ENCODE measurements around the gene ACVR2B.

ACVR2B gene

DNA sequence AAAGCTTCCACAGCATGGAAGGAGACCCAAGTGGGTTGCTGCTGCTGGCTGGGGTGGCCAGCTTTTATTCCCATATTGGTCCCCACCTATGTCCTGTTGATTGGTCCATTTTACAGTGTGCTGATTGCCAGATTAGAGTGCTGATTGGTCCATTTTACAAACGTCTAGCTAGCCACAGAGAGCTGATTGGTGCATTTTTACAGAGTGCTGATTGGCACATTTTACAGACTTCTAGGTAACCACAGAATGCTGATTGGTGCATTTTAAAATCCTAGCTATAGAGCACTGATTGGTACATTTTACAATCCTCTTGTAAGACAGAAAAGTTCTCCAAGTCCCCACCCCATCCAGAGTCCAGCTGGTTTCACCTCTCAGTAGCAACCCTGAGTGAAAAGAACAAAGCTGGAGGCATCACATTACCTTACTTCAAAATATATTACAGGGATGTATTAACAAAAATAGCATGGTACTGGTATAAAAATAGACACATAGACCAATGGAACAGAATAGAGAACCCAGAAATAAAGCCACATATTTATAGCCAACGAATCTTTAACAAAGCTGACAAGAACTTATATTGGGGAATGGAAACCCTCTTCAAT is 7.5 kb upstream of the ACVR2B start:
- no peak for DNase-seq (ENCODE audit: low read depth)
- H3K4me3 ChIP-seq (ENCODE audit: low read depth, low read length): no peak overlapping the region
- TF ChIP-seq, protein P1, sequence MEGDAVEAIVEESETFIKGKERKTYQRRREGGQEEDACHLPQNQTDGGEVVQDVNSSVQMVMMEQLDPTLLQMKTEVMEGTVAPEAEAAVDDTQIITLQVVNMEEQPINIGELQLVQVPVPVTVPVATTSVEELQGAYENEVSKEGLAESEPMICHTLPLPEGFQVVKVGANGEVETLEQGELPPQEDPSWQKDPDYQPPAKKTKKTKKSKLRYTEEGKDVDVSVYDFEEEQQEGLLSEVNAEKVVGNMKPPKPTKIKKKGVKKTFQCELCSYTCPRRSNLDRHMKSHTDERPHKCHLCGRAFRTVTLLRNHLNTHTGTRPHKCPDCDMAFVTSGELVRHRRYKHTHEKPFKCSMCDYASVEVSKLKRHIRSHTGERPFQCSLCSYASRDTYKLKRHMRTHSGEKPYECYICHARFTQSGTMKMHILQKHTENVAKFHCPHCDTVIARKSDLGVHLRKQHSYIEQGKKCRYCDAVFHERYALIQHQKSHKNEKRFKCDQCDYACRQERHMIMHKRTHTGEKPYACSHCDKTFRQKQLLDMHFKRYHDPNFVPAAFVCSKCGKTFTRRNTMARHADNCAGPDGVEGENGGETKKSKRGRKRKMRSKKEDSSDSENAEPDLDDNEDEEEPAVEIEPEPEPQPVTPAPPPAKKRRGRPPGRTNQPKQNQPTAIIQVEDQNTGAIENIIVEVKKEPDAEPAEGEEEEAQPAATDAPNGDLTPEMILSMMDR (conservative IDR thresholded peaks at IDR 0.05; ENCODE audit: low read depth, low read length): no peak

DNA sequence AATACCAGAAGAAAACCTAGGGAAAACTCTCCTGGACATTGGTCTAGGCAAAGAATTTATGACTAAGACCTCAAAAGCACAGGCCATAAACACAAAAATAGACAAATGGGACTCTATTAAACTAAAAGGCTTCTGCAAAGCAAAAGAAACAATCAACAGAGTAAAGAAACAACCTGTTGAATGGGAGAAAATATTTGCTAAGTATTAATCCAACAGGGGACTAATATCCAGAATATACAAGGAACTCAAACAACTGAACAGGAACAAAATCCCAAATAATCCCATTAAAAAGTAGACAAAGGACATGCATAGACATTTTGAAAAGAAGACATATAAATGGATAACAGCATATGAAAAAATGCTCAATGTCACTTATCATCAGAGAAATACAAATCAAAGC is 6.9 kb upstream of the ACVR2B start:
- no peak overlapping the region for H3K4me3 ChIP-seq (ENCODE audit: low read depth, low read length)
- TF ChIP-seq, protein P1 (conservative IDR thresholded peaks at IDR 0.05; ENCODE audit: low read depth, low read length): no peak
- DNase-seq (ENCODE audit: low read depth): no peak

DNA sequence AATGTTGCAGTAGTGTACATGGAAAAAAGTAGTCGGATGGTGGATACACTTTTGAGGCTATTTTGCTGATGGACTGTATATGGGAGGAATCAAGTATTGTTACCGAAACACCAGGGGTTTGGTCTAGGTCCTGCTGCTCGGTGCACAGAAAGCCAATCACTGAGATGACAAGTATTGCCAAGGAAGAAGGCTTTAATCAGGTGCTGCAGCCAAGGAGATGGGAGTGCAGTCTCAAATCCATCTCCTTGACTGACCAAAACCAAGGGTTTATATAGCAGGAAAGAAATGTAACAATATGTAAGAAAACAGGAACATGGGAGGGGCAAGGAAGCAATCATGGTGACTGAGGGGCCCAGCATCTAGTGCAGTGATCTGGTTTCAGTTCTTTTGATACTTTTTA is 2.8 kb upstream of the ACVR2B start:
- H3K4me3 ChIP-seq (ENCODE audit: low read depth, low read length): no peak overlapping the region
- TF ChIP-seq, protein P1 (conservative IDR thresholded peaks at IDR 0.05; ENCODE audit: low read depth, low read length): no peak
- no peak for DNase-seq (ENCODE audit: low read depth)

DNA sequence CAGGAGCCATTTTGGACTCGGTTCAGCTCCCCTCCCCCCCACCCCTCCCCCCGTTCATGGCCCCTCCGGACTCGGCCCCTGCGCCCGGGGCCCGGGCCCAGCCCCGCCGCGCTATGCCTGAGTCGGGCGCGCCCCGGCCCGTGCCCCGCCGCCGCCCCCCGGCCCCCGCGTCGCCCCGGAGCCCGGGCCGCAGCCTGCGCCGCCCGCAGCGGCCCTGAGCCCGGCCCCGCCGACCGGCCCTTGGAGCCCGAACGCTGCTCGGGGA is 155 bp downstream of the ACVR2B start:
- DNase-seq (ENCODE audit: low read depth): no peak
- H3K4me3 ChIP-seq (ENCODE audit: low read depth, low read length): peak overlapping the region; percentile 68
- TF ChIP-seq, protein P1 (conservative IDR thresholded peaks at IDR 0.05; ENCODE audit: low read depth, low read length): no peak

DNA sequence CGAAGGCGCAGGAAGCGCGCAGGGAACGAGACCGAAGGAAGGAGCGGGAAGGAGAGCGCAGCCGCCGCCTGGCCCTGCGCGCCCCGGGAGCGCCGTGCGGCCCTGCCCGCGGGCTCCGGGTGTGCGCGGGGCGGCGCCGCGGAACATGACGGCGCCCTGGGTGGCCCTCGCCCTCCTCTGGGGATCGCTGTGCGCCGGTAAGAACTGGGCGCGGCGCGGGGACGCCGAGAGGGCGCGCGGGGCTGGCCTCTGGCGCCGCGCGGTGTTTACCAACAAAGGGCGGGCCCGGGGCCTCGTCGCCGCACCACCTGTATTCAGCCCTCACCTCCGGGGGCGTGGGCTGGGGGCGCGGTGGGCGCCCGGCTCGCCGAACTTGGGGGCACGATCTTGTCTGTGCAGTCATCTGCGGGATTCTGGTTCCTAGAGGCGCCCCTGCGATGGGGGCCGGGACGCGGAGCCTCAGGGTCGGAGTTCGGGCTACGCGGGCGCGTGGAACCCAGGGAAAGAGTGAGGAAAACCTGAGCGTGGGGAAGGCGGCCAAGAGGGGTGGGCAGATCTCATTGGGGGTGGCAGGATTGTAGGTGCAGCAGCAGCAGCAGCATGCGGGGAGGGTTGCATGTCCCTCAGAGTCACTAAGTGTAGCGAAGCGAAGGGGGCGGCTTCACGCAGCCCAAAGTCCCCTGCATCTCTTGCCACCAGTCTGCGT is 641 bp downstream of the ACVR2B start:
- DNase-seq (ENCODE audit: low read depth): peak; percentile 25
- H3K4me3 ChIP-seq (ENCODE audit: low read depth, low read length): peak overlapping the region; percentile 68
- TF ChIP-seq, protein P1 (conservative IDR thresholded peaks at IDR 0.05; ENCODE audit: low read depth, low read length): no peak

DNA sequence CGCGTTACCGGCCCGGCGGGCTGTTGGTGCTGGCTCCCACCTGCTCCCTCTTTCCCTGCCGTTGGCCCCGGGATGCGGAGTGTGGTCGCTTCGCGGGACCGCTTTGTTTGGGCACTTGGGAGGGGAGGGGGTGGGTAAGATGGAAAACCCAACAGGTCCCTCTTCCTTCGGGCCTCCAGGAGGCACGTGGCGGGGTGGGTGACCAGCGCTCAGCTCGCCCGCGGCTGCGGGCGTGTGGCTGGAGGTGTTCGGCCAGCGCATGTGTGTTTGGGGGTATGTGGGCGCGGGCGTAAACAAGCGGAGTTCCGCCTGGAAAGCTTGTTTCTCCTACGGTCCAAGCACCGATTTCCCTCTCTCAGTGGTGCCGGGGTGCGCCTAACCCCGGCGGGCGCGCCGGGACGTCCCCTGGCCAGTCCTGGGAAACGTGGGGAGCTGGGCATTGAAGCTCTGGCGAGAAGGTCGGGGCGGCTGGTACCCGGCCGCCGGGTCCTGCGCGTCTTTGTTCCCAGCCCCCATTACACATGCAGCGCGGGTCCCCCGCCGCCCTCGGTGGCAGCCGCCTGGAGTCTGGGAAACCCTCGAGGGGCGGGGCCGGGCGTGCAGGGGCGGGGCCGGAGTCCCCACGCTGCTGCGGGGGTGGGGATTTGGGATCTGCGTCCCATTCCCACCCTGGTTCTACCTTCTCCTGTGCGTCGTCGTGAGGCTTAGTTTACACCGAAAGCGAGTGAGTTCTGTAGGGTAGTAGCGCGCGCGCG is 1.4 kb downstream of the ACVR2B start:
- H3K4me3 ChIP-seq (ENCODE audit: low read depth, low read length): peak overlapping the region; percentile 68
- DNase-seq (ENCODE audit: low read depth): peak; percentile 40
- TF ChIP-seq, protein P1 (conservative IDR thresholded peaks at IDR 0.05; ENCODE audit: low read depth, low read length): no peak
